HK-2 (cell line): ENCODE results near the gene NKX1-1.
"Not testable (repeated sequence)": the region's sequence is repeated elsewhere in the genome, so short reads cannot be mapped to it uniquely, and the experiment has no call there.

Experiments used
- DNase-seq: peaks from one replicate; pipeline ENCODE4 v3.0.0-alpha.2; 2018; ENCODE audit not compliant: unreplicated experiment

Gene NKX1-1

DNA sequence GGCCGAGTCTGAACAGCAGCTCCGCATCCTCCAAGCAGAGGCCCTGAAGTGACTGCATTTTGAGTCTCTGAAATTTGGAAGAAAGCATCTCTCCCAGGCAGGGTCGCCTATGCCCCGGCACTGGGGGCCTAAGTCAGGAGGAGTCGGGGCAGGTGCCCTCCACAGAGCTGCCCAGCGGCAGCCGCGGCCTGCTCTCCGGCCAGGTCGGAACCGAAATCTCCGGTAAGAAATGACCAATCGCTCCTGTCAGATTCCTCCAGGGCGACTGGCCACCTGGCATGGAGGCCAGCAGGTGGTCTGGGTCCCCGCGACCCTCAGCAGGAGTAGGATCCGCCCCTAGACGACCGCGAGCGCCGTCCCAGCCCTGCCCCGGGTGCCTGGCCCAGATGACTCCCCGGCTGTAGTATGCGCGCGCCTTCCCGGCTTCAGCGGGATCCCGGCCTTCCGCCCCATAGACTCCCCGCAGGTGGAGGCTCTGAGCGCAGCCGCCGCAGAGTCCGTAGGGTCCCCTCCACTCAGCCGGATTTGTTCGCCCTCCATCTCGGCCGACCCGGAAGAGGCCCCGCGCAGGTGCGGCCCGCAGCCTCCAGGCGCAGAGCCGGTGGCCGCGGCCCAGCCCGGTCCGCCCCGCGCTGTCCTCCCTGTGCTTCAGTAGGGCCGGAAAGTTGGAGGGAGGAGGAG, 1.5 kb downstream of the NKX1-1 start:
- no peak for DNase-seq

DNA sequence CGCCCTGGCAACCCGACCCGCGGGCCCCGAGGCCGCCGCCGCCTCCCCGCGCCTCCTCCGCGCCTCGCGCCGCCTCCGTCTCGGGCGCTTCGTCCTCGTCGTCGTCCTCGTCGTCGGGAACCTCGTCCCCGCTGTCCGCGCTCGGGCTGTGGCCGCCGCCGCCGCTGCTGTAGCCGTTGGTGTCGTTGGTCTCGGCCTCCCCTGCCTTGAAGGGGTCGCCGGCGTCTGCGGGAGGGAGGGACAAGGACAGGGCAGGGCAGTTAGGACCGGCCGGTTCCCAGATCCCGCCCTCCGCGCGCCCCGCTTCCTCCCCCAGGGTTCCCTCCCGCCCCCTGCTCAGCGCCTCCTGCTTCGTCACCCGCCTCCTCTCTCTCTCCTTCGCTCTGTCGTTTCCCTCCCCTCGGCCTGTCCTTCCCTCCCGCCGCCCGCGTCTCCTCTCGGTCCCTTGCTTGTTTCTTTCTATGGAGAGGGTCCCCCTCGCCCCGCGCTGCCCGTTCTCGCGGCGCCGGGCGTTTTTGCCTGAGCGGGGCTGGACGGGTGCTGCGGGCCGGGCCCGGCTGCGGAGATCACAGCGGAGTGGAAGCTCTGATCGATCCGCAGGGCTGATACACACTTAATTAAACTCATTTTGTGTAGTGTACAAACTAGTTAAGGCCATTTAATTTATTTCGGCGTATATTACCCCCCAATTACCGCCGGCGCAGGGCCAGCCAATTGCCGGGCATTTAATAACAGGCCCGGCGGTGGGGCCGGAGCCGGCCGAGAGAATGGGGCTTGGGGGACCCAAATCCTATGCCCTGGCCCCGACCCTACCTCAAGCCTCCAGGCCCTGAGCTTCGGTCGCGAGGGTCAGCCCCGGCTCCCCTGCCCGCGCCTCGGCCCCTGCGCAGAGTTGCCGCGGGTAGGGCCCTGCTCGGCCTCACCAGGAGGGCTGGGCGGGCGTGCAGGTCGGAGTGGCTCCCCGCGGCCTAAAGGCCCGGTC, 2.4 kb downstream of the NKX1-1 start:
- DNase-seq, result no peak

DNA sequence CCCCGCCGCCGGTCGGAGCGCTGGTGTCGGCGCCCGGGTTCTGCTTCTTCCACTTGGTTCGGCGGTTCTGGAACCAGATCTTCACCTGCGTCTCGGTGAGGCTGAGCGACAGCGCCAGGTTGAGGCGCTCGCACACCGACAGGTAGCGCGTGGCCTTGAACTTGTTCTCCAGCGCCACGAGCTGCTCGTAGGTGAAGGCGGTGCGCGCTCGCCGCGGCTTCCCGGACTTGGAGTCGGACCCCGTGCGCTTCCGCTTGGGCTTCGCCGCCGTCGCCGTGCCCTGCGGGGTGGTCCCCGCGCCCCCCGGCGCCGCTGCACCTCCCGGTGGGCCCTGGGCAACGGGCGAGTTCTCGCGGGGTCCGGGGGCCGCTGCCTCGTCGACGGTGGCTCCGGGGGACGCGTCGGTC, 3.1 kb downstream of the NKX1-1 start:
- no peak for DNase-seq

DNA sequence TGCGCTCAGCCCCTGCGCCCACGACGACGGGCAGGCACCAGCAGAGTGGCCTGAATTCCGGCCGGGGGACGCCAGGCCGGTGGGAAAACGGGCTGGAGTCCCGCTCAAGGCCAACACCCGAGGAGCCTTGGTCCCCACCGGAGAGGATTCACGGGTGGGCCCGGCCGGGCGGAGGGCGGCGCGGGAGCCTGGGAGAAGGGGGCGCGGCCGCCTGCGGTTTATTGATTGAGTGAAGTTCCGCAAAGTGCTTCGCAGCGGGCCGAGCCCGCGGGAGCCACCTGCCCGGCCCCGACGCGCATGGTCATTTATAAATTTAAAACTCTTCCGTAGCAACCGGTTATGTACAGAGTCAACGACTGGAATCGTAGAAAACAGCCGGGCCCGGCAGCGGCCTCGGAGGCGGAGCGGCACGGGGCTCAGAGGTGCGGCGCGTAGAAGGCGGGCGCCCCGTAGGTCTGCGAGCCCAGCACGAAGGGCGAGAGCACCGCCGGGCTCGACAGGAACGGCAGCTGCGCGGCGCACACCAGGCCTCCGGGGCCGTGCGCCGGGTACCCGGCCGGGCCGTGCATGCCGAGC, 3.6 kb downstream of the NKX1-1 start:
- DNase-seq, result no peak

DNA sequence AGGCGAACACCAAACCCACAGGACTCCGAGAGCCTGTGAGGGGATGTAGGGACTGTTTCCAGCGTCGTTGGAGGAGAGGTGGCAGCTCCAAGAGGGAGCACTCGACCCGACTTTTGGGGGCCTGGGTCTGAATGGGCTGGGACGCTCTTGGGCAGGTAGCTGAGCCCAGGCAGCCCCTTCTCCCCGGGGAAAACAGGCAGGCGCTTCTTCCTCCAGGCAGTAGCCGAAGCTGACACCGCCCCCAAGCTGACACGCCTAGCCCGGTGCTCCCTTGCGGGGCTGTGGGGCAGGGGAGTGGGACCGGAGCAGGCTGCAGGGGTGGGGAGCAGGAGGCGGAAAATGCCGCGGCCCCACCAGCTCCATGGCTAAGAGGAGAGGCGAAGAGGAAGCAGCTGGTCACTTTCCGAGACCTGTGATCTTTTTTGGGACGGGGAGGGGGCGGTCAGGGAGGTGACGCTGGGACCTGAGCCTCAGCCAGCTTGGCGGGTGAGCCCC, 4.2 kb downstream of the NKX1-1 start:
- no peak for DNase-seq

DNA sequence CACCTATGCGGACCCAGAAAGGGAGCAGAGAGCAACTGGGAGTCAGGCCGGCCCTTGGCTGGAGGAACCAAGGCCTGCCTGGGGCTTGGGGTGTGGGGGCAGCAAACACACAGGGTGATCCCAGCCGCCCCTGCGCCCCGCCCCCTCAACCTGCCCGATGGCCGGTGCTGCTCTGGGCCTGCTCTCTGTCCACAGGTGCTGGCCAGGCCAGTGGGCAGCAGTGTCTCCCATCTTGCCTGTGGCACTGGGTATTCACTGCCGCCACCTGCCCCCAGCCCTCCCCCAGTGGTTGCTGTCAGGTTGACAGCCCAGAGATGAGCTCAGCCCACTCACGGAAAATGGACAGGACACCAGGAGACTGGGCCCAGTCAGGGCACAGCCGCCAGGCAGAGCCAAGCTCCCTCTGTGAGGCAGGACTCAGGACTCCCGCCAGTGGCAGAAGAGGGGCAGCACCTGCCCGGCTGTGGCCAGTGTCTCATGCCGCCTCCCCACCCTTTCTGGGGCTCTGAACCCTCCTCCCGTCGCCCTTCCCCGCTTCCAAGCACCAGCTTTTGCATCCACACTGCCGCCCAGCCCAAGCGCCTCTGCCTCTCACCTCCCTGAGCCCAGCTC, 4.7 kb downstream of the NKX1-1 start:
- DNase-seq, result no peak

DNA sequence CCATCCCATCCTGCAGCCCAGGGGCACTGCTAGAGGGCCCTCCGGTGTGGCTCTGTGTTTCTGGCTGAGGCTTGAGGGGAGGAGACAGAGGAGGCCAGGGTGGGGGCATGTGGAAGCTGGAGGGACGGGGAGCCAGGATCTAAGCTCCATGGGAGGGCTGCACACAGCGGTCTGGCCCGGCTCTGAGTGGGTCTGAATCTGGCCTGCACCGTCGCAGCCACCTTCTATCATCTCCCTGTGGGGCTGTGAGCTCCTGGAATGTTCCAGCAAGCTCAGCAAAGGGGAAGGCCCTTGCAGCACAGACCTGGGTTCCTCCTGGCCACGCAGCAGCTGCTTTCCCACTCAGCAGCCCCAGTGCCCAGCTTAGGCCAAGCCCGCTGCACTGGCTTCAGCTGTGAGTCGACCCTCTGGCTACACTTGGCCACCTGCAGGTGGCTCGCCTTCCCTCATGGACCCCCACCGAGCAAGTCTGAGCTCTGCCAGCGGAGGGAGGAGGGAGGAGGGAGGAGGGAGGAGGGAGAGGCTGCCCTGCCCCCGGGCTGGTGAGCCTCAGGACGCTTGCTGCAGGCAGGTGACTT, 5.3 kb downstream of the NKX1-1 start:
- DNase-seq, result no peak

DNA sequence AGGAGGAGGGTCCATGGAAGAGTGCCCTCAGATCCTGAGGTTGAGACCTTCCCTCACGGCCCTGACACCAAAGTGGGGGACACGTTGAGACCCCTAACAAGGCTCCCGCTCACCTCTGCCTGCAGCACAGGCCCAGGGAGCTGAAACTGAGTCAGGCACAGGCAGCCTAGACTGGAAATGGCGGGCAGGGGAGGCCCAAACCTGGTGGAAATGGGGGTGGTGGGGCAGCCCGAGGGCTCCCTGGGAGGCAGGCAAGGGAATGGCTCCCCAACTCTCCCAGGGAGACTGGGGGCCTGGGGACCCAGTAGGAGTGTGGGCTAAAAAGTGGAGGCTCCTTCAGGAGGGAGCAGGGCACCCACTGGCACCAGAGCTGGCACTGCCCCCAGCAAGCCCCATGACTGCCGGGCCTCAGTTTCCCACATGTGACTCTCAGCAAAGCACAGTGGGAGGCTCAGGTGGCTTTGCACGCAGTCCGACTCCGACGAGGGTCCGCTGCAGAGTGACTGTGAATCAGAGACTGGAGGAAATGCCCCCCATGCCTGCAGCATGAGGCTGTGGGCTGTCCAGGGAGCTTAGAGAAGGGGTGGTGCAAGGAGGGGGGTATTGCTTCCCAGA, 5.9 kb downstream of the NKX1-1 start:
- DNase-seq, result no peak

DNA sequence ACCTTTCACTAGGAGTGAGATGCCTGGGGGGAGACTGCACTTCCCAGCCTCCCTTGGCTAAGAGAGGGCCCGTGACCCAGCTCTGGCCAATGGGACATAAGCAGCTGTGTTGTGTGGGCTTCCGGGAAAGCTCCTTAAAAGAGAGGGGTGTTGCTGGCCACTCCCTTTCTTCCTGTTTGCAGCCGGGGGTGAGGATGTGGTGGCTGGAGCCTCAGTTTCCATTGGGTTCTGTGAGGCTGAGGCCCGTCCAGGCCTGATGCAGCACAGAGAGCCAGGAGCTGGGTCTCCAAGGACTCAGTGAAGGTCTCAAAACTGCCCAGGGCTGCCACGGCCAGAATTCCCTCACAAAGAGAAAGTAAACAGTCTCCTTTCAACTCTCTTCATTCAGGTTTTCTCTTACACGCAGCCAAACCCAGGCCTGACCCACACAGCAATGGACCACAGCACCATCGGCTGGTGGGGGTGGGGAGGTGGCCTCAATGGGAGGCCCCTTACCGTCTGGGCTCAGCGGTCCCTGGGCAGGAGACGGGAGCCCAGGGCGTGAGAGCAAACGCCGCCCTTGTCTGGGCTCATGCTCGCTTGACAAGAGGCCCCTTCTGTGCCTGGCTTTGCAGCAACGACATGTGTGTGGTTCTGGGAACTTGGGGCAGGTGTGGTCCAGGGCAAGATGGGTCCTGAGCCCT, 6.6 kb downstream of the NKX1-1 start:
- no peak for DNase-seq

DNA sequence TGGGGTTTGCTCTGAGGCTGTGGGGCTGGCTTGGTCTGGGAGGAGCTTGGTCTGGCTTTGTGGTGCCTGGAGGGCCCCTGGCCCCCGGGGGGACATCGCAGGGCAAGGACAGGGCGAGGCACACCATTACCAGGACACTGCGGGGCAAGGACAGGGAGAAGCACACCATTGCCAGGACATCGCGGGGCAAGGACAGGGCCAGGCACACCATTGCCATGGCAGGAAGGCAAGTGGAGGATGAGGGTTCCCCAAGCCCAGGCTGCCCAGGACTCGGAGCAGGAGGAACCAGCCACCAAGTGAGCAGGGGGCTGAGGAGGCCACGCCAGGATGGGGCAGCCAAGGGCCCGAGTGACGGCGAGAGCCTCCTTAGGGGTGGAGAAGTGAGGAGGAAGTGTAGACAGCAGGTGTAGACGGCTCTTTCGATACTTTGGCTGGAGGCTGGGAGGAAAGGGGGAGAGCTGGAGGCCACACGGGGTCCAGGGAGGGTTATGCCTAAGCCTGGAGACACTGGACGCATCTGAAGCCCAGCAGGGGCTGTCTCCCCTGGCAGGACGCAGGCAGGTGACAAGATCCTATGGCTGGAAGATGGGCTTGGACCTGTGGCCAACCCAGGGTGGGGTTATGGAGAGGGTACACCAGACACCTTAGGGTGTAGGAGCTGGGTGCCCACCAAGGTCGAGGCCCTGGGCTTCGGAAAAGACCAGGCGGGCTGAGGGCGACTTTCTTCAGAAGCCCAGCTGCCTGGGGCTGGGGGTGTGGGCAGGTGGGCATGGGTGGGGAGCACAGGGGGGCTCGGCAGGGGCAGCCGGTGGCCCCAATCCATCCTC, 7.3 kb downstream of the NKX1-1 start:
- no peak for DNase-seq

DNA sequence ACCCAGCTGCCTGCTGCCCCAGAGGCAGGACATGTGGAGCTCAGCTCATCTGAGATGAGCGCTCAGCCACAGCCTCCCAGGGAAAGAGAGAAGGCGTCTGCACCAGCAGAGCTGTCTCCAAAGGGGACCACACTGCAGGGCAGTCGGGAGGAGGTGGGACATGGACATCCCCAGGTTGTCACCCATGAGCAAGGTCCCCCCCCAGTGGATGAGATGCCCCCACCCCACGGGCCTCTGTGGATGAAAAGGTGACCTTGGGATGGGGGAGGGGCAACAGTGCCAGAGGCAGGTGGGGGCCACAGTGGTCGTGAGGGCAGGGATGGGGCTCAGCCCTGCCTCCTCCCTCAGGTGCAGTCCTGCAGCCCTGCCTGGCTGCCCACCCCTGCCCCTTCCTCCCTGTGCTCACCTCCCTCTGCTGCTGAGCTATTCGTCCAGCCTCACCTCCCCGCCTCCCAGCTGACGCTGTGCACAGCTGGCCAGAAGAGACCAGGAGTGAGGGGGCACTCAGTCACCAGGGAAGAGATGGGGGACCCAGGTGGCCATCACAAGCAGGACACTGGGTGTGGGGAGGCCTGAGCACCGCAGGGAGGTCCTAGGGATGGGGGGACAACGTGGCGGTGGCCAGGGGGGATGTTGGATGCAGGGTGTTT, 9.3 kb downstream of the NKX1-1 start:
- DNase-seq, result no peak

DNA sequence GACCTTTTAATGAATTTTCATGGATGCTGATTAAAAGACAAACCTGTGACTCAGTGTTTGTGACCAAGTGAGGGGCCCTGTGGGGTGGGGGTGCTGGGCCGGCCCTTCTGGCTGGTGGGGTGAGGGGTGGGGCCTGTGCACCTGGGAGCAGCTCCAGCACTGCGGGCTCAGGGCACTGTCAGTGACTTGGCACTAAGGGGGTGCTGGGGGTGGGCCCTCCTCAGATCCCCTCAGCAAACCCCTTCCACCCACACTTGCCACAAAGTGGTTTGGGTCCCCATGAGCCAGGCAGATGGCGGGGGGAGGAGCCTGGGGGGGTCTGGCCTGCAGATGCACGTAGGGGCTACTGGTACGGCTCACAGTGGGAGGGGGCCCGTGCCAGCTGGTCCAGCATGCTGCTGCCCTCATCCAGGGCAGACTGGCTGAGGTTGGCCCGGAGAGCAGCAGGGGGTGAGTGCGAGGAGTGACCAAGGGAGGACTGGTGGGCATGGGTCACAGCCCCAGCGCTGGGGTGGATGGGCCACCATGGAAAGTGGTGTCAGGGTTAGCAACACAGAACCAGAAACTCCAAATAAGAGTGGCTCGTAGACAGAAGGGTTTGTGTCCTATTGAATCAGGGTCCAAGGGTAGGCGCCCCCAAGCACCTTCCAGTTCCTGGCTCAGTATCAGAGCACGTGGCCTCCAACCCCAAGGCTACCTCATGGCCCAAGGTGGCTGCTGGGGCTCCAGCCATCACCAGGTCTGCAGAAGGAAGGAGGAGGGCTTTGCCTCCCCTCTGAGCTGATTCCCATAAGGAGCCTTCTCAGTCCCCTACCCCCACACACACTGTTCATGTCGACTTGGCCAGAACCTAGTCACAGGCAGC, 10.1 kb downstream of the NKX1-1 start:
- no peak for DNase-seq

DNA sequence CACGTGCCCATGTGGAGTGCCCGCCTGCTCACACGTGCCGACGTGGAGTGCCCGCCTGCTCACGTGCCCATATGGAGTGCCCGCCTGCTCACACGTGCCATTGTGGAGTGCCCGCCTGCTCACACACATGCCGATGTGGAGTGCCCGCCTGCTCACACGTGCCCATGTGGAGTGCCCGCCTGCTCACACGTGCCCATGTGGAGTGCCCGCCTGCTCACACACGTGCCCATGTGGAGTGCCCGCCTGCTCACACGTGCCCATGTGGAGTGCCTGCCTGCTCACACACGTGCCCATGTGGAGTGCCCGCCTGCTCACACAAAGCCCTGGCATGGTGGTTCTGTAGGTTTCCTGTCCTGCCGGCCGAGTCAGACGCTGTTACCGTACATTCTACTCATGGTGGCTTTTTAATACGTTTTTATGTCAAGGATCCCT, 10.8 kb downstream of the NKX1-1 start:
- DNase-seq, result not testable (repeated sequence)

DNA sequence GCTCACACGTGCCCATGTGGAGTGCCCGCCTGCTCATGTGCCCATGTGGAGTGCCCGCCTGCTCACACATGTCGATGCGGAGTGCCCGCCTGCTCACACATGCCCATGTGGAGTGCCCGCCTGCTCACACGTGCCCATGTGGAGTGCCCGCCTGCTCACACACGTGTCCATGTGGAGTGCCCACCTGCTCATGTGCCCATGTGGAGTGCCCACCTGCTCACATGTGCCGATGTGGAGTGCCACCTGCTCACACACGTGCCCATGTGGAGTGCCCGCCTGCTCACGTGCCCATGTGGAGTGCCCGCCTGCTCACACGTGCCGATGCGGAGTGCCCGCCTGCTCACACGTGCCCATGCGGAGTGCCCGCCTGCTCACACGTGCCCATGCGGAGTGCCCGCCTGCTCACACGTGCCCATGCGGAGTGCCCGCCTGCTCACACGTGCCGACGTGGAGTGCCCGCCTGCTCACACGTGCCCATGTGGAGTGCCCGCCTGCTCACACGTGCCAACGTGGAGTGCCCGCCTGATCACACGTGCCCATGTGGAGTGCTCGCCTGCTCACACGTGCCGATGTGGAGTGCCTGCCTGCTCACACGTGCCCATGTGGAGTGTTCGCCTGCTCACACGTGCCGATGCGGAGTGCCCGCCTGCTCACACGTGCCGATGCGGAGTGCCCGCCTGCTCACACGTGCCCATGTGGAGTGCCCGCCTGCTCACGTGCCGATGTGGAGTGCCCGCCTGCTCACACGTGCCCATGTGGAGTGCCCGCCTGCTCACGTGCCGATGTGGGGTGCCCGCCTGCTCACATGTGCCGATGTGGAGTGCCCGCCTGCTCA, 11.5 kb downstream of the NKX1-1 start:
- not testable (repeated sequence) for DNase-seq

DNA sequence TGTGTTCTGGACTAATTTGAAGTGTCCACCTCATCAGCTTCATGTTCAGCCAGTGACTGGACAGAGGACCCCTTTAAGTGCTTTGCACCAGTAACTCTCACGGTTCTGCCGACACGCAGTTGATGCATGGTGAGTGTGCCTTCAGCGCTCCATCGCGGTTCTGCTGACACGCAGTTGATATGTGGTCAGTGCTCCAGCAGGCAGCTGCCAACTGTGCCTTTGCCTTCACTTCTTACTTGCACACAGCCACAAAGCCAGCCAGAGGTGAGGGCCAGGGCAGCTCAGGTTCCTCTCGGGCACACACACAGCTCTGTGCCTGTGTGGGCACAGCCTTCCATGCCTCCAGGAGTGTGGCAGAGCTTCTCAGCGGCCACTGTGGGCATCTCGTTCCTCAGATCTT, 12.4 kb downstream of the NKX1-1 start:
- DNase-seq, result no peak

DNA sequence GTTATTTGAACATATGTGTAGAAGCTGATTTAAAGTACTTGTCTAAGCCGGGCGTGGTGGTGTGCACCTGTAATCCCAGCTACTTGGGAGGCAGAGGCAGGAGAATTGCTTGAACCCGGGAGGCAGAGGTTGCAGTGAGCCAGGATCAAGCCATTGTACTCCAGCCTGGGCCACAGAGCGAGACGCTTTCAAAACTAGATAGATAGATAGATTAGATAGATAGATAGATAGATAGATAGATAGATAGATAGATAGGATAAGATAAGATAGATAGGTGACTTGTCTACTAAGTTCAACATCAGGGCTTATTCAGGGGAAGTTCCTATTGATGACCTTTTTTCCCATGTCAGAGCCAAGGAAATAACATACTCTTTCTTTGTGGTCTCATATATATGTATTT, 12.9 kb downstream of the NKX1-1 start:
- DNase-seq, result not testable (repeated sequence)
